T-helper 1 cell treated with Interleukin-12 subunit alpha and Interleukin-12 subunit beta and Interleukin-4 antibody, amounts not matched to agents 30 μg/mL and 1 μg/mL, for 36 hours (primary cell): Measurements from ENCODE around the gene CREG1.
A peak's percentile ranks its signal among the peaks of the same experiment; 100 is the strongest.

ENCODE experiments used
- H3K27ac Mint-ChIP-seq: one replicate; pipeline ENCODE4 v1.8.0; 2021; ENCODE audit warnings: mild to moderate bottlenecking, mixed read lengths
- H3K27me3 Mint-ChIP-seq: one replicate; pipeline ENCODE4 v1.8.0; 2021; ENCODE audit warnings: low read depth, mixed read lengths
- H3K36me3 Mint-ChIP-seq: one replicate; pipeline ENCODE4 v1.8.0; 2021; ENCODE audit warnings: low read depth, mixed read lengths
- H3K4me1 Mint-ChIP-seq: one replicate; pipeline ENCODE4 v1.8.0; 2021; ENCODE audit warnings: low read depth, mixed read lengths
- H3K4me3 Mint-ChIP-seq: one replicate; pipeline ENCODE4 v1.8.0; 2021; ENCODE audit warnings: mild to moderate bottlenecking, moderate library complexity, mixed read lengths
- H3K9me3 Mint-ChIP-seq: one replicate; pipeline ENCODE4 v1.8.0; 2021; ENCODE audit warnings: mixed read lengths

The CREG1 gene

GRCh38 chr1:167551362-167551761, 2.2 kb downstream of the CREG1 start:
- H3K9me3 Mint-ChIP-seq: no peaks in the 10 kb centered on the region
- no peak overlapping the region for H3K4me3 Mint-ChIP-seq

GRCh38 chr1:167548059-167548932, 5.3 kb downstream of the CREG1 start:
- H3K27ac Mint-ChIP-seq: no peak overlapping the region
- no peaks in the 10 kb centered on the region for H3K27me3 Mint-ChIP-seq
- H3K9me3 Mint-ChIP-seq: no peaks in the 10 kb centered on the region
- no peak overlapping the region for H3K4me3 Mint-ChIP-seq
- H3K36me3 Mint-ChIP-seq: peaks cover 15% of the 10 kb centered on the region
- H3K4me1 Mint-ChIP-seq: peaks cover 34% of the 10 kb centered on the region

More at GRCh38 chr1:167551362-167551761, 2.2 kb downstream of the CREG1 start:
- peaks cover 7% of the 10 kb centered on the region for H3K27me3 Mint-ChIP-seq
- peaks cover 12% of the 10 kb centered on the region for H3K36me3 Mint-ChIP-seq
- H3K27ac Mint-ChIP-seq: no peak overlapping the region
- H3K4me1 Mint-ChIP-seq: peaks cover 36% of the 10 kb centered on the region

GRCh38 chr1:167546935-167547334, 6.6 kb downstream of the CREG1 start:
- peaks cover 36% of the 10 kb centered on the region for H3K4me1 Mint-ChIP-seq
- no peaks in the 10 kb centered on the region for H3K27me3 Mint-ChIP-seq
- H3K36me3 Mint-ChIP-seq: peaks cover 15% of the 10 kb centered on the region
- no peak overlapping the region for H3K4me3 Mint-ChIP-seq
- no peaks in the 10 kb centered on the region for H3K9me3 Mint-ChIP-seq
- H3K27ac Mint-ChIP-seq: no peak overlapping the region

DNA sequence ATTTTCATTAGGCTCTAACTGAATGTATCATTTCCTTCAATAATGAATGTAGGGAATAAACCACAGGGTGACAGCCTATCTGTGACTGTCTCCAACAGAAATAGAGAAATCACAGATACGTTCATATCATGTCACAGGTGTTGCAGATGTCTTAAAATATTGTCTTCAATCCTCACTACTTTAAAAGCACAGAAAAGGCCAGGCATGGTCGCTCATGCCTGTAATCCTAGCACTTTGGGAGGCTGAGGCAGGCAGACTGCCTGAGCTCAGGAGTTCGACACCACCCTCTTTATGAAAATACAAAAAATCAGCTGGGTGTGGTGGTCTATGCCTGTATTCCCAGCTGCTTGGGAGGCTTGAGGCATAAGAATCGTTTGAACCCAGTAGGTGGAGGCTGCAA, 8.2 kb downstream of the CREG1 start:
- no peak overlapping the region for H3K27ac Mint-ChIP-seq
- H3K4me3 Mint-ChIP-seq: no peak overlapping the region
- no peaks in the 10 kb centered on the region for H3K9me3 Mint-ChIP-seq
- peaks cover 15% of the 10 kb centered on the region for H3K36me3 Mint-ChIP-seq
- H3K27me3 Mint-ChIP-seq: no peaks in the 10 kb centered on the region
- H3K4me1 Mint-ChIP-seq: peaks cover 42% of the 10 kb centered on the region

DNA sequence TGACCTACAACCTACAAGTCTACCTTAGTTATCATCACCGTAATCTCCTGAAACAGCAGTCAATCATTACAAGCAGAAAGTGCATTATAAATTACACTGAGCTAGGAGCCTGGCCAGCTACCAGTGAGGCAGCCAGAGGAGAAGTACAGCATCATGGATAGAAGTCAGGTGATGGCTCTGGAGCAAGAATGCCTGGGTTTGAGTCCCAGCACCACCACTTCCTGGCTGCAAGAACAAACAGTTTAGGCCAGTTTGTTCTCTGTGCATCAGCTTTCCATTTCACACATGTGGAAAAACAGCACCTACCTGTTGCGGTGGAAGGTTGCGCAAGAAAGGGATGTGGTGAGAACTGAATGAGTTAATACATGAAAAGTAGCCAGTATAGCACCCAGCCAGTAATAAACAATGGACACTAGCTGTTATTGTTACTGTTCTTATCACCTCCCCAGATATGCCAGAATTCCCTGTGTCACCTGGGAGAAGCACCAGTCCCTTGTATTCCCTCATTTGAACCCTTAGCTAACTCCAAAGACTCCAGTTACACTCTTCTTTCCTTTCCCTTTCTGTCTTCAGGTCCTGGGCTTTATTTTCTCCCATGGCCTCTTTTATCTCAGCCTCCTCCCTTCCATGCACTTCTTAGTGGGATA, 9.0 kb downstream of the CREG1 start:
- Mint-ChIP-seq H3K27me3 (no peaks in the 10 kb centered on the region), H3K4me3 (no peak overlapping the region), H3K36me3 (peaks cover 15% of the 10 kb centered on the region), H3K4me1 (peaks cover 45% of the 10 kb centered on the region), H3K27ac (peak overlapping the region; percentile 3), H3K9me3 (no peaks in the 10 kb centered on the region)

- no peaks in the 10 kb centered on the region for H3K9me3 Mint-ChIP-seq
- H3K36me3 Mint-ChIP-seq: peaks cover 15% of the 10 kb centered on the region
- H3K4me1 Mint-ChIP-seq: peaks cover 50% of the 10 kb centered on the region
- H3K27ac Mint-ChIP-seq: no peak overlapping the region
- no peak overlapping the region for H3K4me3 Mint-ChIP-seq
- no peaks in the 10 kb centered on the region for H3K27me3 Mint-ChIP-seq
Observed at GRCh38 chr1:167543199-167543990, 10.2 kb downstream of the CREG1 start.

- peaks cover 50% of the 10 kb centered on the region for H3K4me1 Mint-ChIP-seq
- H3K27me3 Mint-ChIP-seq: no peaks in the 10 kb centered on the region
- no peaks in the 10 kb centered on the region for H3K9me3 Mint-ChIP-seq
- H3K36me3 Mint-ChIP-seq: peaks cover 9% of the 10 kb centered on the region
- H3K27ac Mint-ChIP-seq: peak overlapping the region; percentile 65
- H3K4me3 Mint-ChIP-seq: peak overlapping the region; percentile 12
Observed at GRCh38 chr1:167542109-167543032, 11.2 kb downstream of the CREG1 start.

GRCh38 chr1:167541610-167542009, 12.0 kb downstream of the CREG1 start:
- no peaks in the 10 kb centered on the region for H3K27me3 Mint-ChIP-seq
- peak overlapping the region; percentile 2 for H3K27ac Mint-ChIP-seq

GRCh38 chr1:167541003-167541402, 12.6 kb downstream of the CREG1 start:
- no peak overlapping the region for H3K4me3 Mint-ChIP-seq
- peak overlapping the region; percentile 8 for H3K27ac Mint-ChIP-seq
- no peaks in the 10 kb centered on the region for H3K27me3 Mint-ChIP-seq
- H3K9me3 Mint-ChIP-seq: no peaks in the 10 kb centered on the region
- H3K4me1 Mint-ChIP-seq: peaks cover 48% of the 10 kb centered on the region
- H3K36me3 Mint-ChIP-seq: peaks cover 3% of the 10 kb centered on the region

More at GRCh38 chr1:167541610-167542009, 12.0 kb downstream of the CREG1 start:
- Mint-ChIP-seq H3K36me3 (peaks cover 3% of the 10 kb centered on the region), H3K4me1 (peaks cover 48% of the 10 kb centered on the region), H3K9me3 (no peaks in the 10 kb centered on the region), H3K4me3 (peak overlapping the region; percentile 3)

- no peak overlapping the region for H3K4me3 Mint-ChIP-seq
- H3K27ac Mint-ChIP-seq: no peak overlapping the region
- H3K9me3 Mint-ChIP-seq: no peaks in the 10 kb centered on the region
- peaks cover 35% of the 10 kb centered on the region for H3K4me1 Mint-ChIP-seq
- no peaks in the 10 kb centered on the region for H3K27me3 Mint-ChIP-seq
- H3K36me3 Mint-ChIP-seq: no peaks in the 10 kb centered on the region
Observed at GRCh38 chr1:167538657-167539056, 14.9 kb downstream of the CREG1 start.

DNA sequence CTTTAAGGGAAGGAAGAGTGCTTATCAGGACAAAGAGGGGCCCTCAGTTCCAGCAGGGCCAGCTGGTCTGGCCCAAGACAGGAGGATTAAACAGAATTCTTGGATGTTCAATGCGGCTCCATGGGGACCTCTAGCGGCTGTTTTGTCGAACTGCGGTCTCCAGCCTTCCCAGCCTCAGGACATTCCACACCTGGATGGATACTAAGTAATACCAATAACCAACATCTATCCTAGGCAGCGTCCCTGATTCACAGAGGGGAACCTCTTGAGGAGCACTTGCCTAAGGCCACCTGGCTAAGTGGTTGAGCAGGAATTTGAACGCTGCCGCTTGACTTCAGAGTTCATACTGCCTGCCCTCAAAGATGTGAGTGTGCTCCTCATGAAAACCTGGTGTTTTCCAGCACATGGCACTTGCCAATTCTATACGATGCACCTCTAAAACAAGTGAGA, 19.7 kb downstream of the CREG1 start:
- no peak overlapping the region for H3K4me3 Mint-ChIP-seq
- H3K36me3 Mint-ChIP-seq: no peaks in the 10 kb centered on the region
- H3K9me3 Mint-ChIP-seq: no peaks in the 10 kb centered on the region
- no peaks in the 10 kb centered on the region for H3K27me3 Mint-ChIP-seq
- peaks cover 4% of the 10 kb centered on the region for H3K4me1 Mint-ChIP-seq
- no peak overlapping the region for H3K27ac Mint-ChIP-seq

- no peak overlapping the region for H3K4me3 Mint-ChIP-seq
- H3K27ac Mint-ChIP-seq: no peak overlapping the region
- H3K36me3 Mint-ChIP-seq: no peaks in the 10 kb centered on the region
- no peaks in the 10 kb centered on the region for H3K9me3 Mint-ChIP-seq
- H3K4me1 Mint-ChIP-seq: no peaks in the 10 kb centered on the region
- H3K27me3 Mint-ChIP-seq: no peaks in the 10 kb centered on the region
Observed at GRCh38 chr1:167532964-167533824, 20.4 kb downstream of the CREG1 start.

DNA sequence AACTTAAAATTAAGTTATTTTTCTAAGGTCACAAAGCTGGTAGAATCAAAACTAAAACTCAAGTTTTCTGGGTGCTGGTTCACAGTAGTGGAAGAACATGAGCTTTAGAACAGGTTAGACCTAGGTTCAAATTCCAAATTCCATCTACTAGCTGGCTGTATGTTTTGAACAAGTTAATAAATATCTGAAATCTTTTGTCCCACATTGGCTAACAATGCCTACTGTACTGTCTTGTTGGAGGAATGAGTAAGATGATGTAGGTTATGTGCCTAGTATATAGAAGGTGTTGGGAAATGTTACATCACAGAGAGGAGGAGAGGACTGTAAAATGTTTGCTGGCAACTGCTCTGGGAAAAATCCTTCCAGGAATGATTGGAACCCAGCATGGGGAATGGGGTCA, 21.2 kb downstream of the CREG1 start:
- Mint-ChIP-seq H3K9me3 (no peaks in the 10 kb centered on the region), H3K4me3 (no peak overlapping the region), H3K4me1 (no peaks in the 10 kb centered on the region), H3K36me3 (no peaks in the 10 kb centered on the region), H3K27ac (no peak overlapping the region), H3K27me3 (no peaks in the 10 kb centered on the region)
